Measurements from ENCODE around the gene ABHD8.

The ABHD8 gene

DNA sequence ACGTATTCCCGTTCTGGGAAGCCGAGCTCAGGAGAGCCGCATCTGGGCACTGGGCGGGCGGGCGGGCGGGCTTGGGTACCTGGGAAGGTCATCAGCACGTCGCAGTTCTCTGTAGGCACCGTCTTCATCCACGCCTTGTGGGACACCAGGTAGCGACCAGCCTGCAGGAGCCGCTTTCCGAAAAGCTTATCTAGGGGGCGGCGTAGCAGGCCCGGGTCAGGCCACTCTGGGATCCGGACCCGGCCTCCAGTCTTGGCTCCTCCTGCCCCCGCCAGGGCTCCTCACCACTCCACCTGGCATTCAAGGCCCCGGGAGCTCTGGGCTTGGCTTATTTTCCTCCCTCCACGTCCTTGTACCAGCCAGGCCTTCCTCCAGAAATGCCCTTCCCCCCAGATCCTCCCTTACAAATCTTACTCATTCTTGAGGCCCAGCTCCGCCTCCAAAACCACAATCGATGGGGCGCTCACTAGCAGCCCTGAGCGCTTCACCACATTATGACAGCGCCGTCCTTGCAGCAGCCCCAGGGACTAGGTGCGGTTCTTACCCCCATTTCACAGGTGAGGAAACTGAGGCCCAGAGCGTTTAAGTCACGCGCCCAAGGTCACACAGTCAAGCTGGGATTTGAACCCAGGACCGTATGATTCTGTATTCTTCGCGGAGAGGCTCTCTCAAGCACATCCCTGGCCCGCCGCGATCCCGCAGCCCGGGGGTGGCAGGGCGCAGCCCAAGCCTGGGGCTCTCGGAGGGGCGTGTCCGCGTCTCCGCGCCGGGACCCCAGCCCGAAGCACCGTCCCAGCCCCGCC, 30.6 kb upstream of the ABHD8 start:
- peak; percentile 49 to 51 for DNase-seq (ENCODE audit: low read depth in 1 of 2, low spot score in 1 of 2)

GRCh38 chr19:17332677-17333581, 29.7 kb upstream of the ABHD8 start:
- no peak for DNase-seq (ENCODE audit: low read depth in 1 of 2, low spot score in 1 of 2)

DNA sequence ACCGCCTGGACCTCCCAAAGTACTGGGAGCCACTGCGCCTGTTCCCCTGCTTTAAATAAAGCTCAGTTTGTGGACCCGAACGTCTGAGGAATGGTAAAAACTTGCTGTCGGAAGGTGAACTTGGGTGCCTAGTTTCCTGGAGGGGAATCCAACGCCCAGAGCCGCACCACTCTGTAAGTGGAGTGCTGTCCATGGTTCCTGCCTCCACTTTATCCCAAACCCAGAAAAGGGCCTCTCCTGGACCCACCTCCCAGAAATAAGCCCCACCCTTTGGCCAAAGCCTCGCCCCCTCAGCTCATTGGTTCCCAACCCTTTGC, 29.1 kb upstream of the ABHD8 start:
- DNase-seq (ENCODE audit: low read depth in 1 of 2, low spot score in 1 of 2) = no peak

- no peak for DNase-seq (ENCODE audit: low read depth in 1 of 2, low spot score in 1 of 2)
These were observed 27.9 kb upstream of the ABHD8 start for GRCh38 chr19:17331045-17331558.

GRCh38 chr19:17330262-17331044, 27.2 kb upstream of the ABHD8 start:
- no peak for DNase-seq (ENCODE audit: low read depth in 1 of 2, low spot score in 1 of 2)

- no peak for DNase-seq (ENCODE audit: low read depth in 1 of 2, low spot score in 1 of 2)
These were observed 26.4 kb upstream of the ABHD8 start for GRCh38 chr19:17329366-17330261.

DNA sequence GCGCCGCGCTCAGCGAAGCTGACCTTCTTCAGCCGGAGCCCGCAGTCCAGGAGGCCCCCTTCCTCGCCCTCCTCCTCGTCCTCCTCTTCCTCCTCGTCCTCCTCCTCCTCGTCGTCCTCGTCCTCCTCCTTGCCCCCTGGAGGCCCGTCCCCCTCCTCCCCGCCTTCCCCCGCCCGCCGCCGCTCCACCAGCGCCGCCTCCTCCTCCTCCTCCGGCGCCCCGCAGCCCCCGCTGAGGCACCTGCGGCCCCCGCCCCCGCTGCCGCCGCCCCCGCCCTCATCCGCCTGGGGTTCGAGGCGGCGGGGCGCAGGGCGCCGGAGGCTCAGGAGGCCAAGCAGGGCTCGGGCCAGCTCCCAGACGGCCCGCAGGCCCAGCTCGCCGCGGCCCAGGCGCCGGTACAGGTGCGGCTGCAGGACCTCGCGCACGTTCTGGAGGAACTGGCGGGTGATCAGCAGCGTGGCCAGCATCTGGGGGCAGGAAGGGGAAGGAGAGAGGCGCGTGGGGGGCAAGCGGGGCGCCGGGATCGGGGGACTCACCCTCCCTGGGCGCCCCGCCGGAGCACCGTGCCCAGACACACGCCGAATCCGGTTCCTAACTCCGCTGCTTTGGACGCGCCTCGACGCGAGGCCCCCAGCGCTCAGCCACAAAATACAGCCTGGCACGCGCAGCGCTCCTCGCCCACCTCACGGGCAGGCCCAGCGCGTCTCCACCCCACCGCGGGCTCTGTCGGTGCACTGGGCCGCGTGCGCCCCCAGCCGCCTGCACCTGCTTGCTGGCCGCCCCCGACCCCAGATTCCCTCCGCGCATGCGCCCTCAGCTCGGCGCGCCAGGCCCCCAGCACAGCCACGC, 25.5 kb upstream of the ABHD8 start:
- DNase-seq (ENCODE audit: low read depth in 1 of 2, low spot score in 1 of 2) = peak in 1 of 2 donors; percentile 24

- peak in 1 of 2 donors; percentile 49 for DNase-seq (ENCODE audit: low read depth in 1 of 2, low spot score in 1 of 2)
These were observed 24.7 kb upstream of the ABHD8 start for GRCh38 chr19:17327654-17328516.

DNA sequence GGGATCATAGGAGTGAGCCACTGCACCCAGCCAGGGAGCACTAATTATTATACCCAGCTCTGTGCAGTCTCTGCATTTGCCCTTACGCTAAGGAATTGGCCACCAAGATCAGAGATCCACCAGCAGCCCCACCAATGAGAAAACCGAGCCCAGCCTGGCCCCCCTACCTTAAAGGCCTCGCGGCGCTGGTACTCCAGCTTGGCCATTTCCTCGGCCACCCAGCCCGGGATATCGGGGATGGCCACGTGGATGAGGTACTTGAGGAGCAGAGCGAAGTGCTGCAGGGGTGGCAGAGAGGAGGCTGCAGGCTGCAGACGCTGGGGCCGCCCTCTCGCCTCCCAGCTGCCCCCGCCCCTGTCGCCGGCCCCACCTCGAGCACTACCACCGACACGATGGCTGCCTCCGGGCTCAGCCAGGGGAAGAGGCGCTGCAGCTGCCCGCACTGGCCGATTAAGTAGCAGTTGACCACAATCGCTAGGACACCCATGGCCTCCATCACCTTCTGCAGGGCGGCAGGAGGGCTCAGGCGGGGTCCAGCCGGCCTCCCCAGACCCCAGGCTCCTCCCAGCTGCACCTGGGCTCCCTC, 23.9 kb upstream of the ABHD8 start:
- no peak for DNase-seq (ENCODE audit: low read depth in 1 of 2, low spot score in 1 of 2)

DNA sequence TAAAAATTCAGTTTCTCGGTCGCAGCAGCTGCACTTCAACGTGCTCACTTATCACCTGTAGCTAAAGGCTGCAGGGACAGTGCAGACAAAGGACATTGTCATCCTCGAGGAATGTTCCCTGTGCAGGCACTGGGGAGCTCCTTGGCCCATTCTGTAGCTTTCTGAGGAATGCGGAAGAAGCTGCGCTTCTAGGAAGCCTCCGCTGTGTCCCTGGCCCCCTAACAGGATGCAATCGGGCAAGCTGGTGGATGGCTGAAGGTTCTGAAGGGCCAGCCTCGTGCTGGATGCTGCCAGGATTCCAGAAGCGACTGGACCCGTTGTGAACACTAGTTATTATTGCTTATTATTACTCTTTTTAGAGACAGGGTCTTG, 23.4 kb upstream of the ABHD8 start:
- DNase-seq (ENCODE audit: low read depth in 1 of 2, low spot score in 1 of 2) = no peak

DNA sequence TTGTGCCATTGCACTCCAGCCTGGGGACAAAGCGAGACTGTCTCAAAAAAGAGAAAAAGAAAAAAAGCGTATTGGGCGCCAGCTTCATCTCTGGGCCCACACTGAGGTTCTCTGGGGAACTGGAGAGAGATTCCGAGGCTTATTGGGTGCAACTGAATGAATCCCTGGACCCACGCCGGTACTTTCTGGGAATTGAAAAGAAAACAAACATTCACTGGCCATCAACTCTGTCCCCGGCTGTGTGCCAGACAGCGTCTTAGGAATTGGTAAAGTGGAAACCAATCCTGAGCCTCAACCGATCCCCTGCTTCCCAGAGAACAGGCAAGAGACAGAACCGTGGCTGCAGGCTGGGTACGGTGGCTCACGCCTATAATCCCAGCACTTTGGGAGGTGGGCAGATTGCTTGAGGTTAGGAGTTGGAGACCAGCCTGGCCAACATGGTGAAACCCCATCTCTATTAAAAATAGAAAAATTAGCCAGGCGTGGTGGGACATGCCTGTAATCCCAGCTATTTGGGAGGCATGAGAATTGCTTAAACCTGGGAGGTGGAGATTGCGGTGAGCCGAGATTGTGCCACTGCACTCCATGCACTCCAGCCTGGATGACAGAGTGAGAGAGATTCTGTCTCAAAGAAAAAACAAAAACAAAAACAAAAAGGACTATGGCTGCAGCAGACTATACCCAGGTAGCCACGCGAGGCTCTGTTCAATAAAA, 22.8 kb upstream of the ABHD8 start:
- DNase-seq (ENCODE audit: low read depth in 1 of 2, low spot score in 1 of 2) = no peak

DNA sequence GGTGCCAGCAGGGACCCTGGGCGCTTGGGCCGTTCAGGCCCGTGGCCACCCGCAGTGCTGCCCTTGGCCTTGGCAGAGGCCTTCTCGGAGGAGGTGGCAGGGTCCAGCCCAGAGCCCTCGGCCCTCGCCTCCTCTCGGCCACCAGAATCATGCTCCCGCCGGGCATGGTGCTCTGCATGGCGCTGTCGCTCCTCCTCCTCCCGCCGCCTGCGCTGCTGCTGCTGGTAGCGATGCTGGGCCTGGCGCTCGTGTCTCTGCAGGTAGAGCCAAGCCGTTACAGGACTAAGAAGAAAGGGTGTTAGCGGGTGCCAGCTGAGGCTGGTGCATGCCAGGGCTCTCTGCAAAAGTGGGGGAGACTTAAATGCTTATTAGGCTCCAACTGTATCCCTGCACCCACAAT, 21.9 kb upstream of the ABHD8 start:
- DNase-seq (ENCODE audit: low read depth in 1 of 2, low spot score in 1 of 2) = no peak

GRCh38 chr19:17324357-17325114, 21.3 kb upstream of the ABHD8 start:
- no peak for DNase-seq (ENCODE audit: low read depth in 1 of 2, low spot score in 1 of 2)

GRCh38 chr19:17323964-17324332, 20.7 kb upstream of the ABHD8 start:
- DNase-seq (ENCODE audit: low read depth in 1 of 2, low spot score in 1 of 2) = no peak

DNA sequence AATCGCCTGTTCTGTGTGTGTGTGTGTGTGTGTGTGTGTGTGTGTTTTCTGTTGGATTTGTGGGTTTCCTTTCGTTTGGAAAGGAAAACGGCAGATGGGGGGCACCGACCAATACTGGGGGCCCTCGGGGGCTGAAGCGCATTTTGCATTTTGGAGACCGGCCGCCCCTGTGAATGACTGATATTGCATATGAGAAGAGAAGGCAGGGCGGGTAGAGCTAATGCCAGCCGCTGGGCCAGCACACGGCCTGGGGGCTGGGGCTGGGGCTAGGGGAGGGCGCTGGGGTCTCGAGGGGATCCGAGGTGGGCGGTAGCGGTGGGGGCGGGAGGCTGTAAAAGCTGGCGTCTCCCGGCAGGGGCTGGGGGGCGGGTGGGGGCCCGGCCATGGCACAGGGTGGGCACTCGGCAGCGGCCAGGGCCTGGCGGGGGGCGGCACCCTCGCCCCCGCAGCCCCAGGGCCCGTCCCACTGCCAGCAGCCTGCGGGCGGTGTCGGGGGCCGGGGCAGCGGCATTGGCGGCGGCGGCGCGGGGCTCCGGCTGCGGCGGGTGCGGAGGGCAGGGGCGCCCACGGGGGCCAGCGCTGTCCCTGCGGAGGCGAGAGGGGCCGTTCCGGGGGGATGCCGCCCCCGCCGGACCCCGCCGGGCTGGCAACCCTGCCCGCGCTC, 20.2 kb upstream of the ABHD8 start:
- no peak for DNase-seq (ENCODE audit: low read depth in 1 of 2, low spot score in 1 of 2)

- no peak for DNase-seq (ENCODE audit: low read depth in 1 of 2, low spot score in 1 of 2)
These were observed 19.6 kb upstream of the ABHD8 start for GRCh38 chr19:17322854-17323253.
